Trophoblast cell (in vitro differentiated cells and primary cell): ENCODE data around the gene RHOBTB3.
A peak's percentile ranks its signal among the peaks of the same experiment; 100 is the strongest.

Experiments
- DNase-seq, 2 donors: peaks; one replicate each; pipeline ENCODE4 v3.0.0-alpha.2; 2016
- H2AFZ ChIP-seq: 2 replicates; pipeline ENCODE4 v1.6.1; 2013; ENCODE audit warnings: low read length, moderate library complexity, mild to moderate bottlenecking; ENCODE audit not compliant: insufficient read depth, poor library complexity
- H2AK5ac ChIP-seq: 2 replicates; pipeline ENCODE4 v1.6.1; 2013; ENCODE audit warnings: mild to moderate bottlenecking, low read length
- H2BK120ac ChIP-seq: 2 replicates; pipeline ENCODE4 v1.6.1; 2013; ENCODE audit warnings: low read length, mild to moderate bottlenecking, moderate library complexity; ENCODE audit not compliant: insufficient read depth, poor library complexity
- H2BK12ac ChIP-seq: 2 replicates; pipeline ENCODE4 v1.6.1; 2013; ENCODE audit warnings: mild to moderate bottlenecking, low read length, moderate library complexity
- H2BK5ac ChIP-seq: 2 replicates; pipeline ENCODE4 v1.6.1; 2013; ENCODE audit warnings: low read length, low read depth, moderate library complexity, mild to moderate bottlenecking; ENCODE audit not compliant: poor library complexity
- H3K14ac ChIP-seq: 2 replicates; pipeline ENCODE4 v1.6.1; 2013; ENCODE audit warnings: mild to moderate bottlenecking, low read length
- H3K18ac ChIP-seq: 2 replicates; pipeline ENCODE4 v1.6.1; 2013; ENCODE audit warnings: mild to moderate bottlenecking, low read length
- H3K23ac ChIP-seq: 2 replicates; pipeline ENCODE4 v1.6.1; 2013; ENCODE audit warnings: low read length
- H3K27ac ChIP-seq: 2 replicates; pipeline ENCODE4 v1.5.1; 2013; ENCODE audit warnings: low read depth, mild to moderate bottlenecking, inconsistent platforms, low read length, moderate library complexity
- H3K27me3 ChIP-seq: 2 replicates; pipeline ENCODE4 v1.6.1; 2013; ENCODE audit warnings: inconsistent platforms, mild to moderate bottlenecking, low read length, moderate library complexity; ENCODE audit not compliant: insufficient read depth
- H3K36me3 ChIP-seq, 2 experiments: 1 replicate in 1 of 2; 2 replicates in 1 of 2; pipeline ENCODE4 v1.6.1; 2013; ENCODE audit warnings: low read length in 2 of 2, mild to moderate bottlenecking in 2 of 2, moderate library complexity in 1 of 2; ENCODE audit not compliant: insufficient read depth in 2 of 2, control insufficient read depth in 1 of 2
- H3K4ac ChIP-seq: 2 replicates; pipeline ENCODE4 v1.6.1; 2013; ENCODE audit warnings: low read depth, mild to moderate bottlenecking, low read length, moderate library complexity
- H3K4me1 ChIP-seq, 2 experiments: 1 replicate in 1 of 2; 2 replicates in 1 of 2; pipeline ENCODE4 v1.6.1; 2013; ENCODE audit warnings: low read length in 2 of 2, mild to moderate bottlenecking in 2 of 2, moderate library complexity in 1 of 2; ENCODE audit not compliant: insufficient read depth in 2 of 2, control insufficient read depth in 1 of 2
- H3K4me2 ChIP-seq: 2 replicates; pipeline ENCODE4 v1.6.1; 2013; ENCODE audit warnings: inconsistent platforms, mild to moderate bottlenecking, low read length, moderate library complexity
- H3K4me3 ChIP-seq: 2 replicates; pipeline ENCODE4 v1.5.1; 2013; ENCODE audit warnings: mild to moderate bottlenecking, low read depth, low read length, inconsistent platforms
- H3K79me1 ChIP-seq: one replicate; pipeline ENCODE4 v1.6.1; 2013; ENCODE audit warnings: low read length
- H3K79me2 ChIP-seq: 2 replicates; pipeline ENCODE4 v1.6.1; 2013; ENCODE audit warnings: low read length, mild to moderate bottlenecking; ENCODE audit not compliant: control insufficient read depth, insufficient read depth, poor library complexity
- H3K9ac ChIP-seq: 2 replicates; pipeline ENCODE4 v1.6.1; 2013; ENCODE audit warnings: mild to moderate bottlenecking, low read length
- H3K9me3 ChIP-seq: 2 replicates; pipeline ENCODE4 v1.6.1; 2013; ENCODE audit warnings: low read depth, mild to moderate bottlenecking, control low read depth, inconsistent platforms, low read length; ENCODE audit not compliant: insufficient read depth
- H4K12ac ChIP-seq: 2 replicates; pipeline ENCODE4 v1.6.1; 2013; ENCODE audit warnings: low read depth, mild to moderate bottlenecking, low read length, moderate library complexity
- H4K8ac ChIP-seq: 2 replicates; pipeline ENCODE4 v1.6.1; 2013; ENCODE audit warnings: low read depth, mild to moderate bottlenecking, low read length, moderate library complexity
- H4K91ac ChIP-seq: one replicate; pipeline ENCODE4 v1.6.1; 2013; ENCODE audit warnings: low read depth, mild to moderate bottlenecking, low read length, moderate library complexity
- WGBS: extraction: QIAGEN DNeasy Blood & Tissue Kit; methylation state at CpG from one replicate; pipeline ENCODE4 v1.1.7; 2013; ENCODE audit warnings: missing lambda C conversion rate; ENCODE audit not compliant: insufficient read length, insufficient coverage; ENCODE audit errors: extremely low coverage; 5-methylcytosine and 5-hydroxymethylcytosine counted together

RHOBTB3 gene

DNA sequence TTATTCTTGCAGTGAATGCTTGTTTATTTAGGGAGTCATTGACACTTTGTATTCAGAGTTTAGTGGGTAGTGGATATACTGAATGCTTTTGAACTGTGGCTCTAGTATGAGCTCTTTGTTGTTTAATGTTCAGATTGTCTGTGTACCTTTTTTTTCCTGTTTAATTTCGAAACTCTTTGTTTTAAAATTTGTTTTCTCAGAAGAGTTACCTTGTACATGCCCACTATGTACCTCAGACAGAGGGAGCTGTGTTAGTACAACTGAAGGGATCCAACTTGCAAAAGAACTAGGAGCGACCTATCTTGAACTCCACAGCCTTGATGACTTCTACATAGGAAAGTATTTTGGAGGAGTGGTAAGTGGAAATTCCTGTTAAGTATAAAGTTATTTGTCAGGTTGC, 17.0 kb downstream of the RHOBTB3 start:
- Histone ChIP-seq H2AFZ (no peak overlapping the region), H3K4me3 (no peak overlapping the region), H3K79me2 (no peaks in the 10 kb centered on the region), H4K91ac (no peak overlapping the region), H3K4me2 (no peak overlapping the region), H4K12ac (no peak overlapping the region), H2BK12ac (no peak overlapping the region), H3K36me3 (peaks cover 29 to 56% of the 10 kb centered on the region in 2 experiments), H3K9me3 (no peaks in the 10 kb centered on the region), H3K23ac (no peak overlapping the region), H4K8ac (no peak overlapping the region), H3K4me1 (peaks cover 0 to 2% of the 10 kb centered on the region in 2 experiments), H3K4ac (no peak overlapping the region), H3K14ac (no peak overlapping the region), H3K79me1 (no peaks in the 10 kb centered on the region), H3K27ac (no peak overlapping the region), H3K9ac (no peak overlapping the region), H2BK120ac (no peak overlapping the region), H2AK5ac (no peak overlapping the region), H2BK5ac (no peak overlapping the region), H3K18ac (no peak overlapping the region), H3K27me3 (no peaks in the 10 kb centered on the region)
- DNase-seq: no peak
- WGBS: no CpG with 5 or more reads among the region's 2 CpGs

DNA sequence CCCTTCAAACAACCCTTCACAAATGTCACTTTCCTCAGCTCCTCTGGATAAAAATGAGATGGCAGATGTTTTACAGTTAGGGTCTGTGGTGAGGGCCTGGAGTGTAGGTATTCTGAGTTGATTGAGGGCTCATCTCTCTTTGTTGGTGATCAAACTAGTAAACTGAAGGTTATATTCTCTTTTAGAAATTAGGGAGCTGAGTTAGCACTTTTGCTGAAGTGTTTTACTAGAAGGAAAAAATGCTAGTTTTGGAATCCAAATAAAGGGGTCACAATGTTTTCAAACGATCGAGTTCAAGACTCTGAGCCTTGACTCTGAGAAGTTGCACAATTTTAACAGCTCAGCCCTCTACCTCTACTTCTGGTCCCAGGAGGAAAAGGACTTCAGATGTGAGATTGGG, 23.4 kb downstream of the RHOBTB3 start:
- WGBS: no CpG with 5 or more reads among the region's 2 CpGs
- no peak overlapping the region for H4K12ac ChIP-seq

DNA sequence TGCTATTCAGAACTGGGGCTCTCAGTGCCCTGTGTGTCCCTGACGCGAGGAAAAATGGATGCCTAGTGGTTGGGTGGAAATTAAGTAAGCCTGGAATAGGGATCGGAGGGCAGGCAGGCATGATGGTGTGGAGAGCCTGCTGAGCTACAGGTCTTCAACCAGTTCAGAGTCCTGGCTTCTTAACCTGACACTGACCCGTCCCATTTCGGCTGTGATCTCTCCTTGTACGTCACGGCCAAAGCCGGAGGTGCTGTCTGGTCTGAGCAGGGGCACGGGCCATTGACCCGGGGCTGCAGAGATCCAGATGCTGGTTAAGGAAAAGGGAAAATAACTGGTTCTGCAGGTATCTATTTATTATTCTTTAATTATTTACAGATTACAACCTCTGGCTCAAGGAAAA, 27.9 kb downstream of the RHOBTB3 start:
- peak; percentile 31 to 45 for DNase-seq
- H2BK120ac ChIP-seq: no peak overlapping the region
- H2AFZ ChIP-seq: peak overlapping the region; percentile 39
- peaks cover 8 to 15% of the 10 kb centered on the region in 2 experiments for H3K4me1 ChIP-seq
- H4K12ac ChIP-seq: no peak overlapping the region
- no CpG with 5 or more reads among the region's 10 CpGs for WGBS
- H3K4ac ChIP-seq: no peak overlapping the region
- H3K79me1 ChIP-seq: no peaks in the 10 kb centered on the region
- H4K8ac ChIP-seq: peak overlapping the region; percentile 1
- no peak overlapping the region for H2AK5ac ChIP-seq
- no peaks in the 10 kb centered on the region for H3K9me3 ChIP-seq
- H3K4me3 ChIP-seq: no peak overlapping the region
- H4K91ac ChIP-seq: no peak overlapping the region
- H3K27me3 ChIP-seq: no peaks in the 10 kb centered on the region
- H3K79me2 ChIP-seq: peaks cover 8% of the 10 kb centered on the region
- H3K27ac ChIP-seq: peak overlapping the region; percentile 14
- H3K14ac ChIP-seq: no peak overlapping the region
- H3K9ac ChIP-seq: no peak overlapping the region
- H2BK5ac ChIP-seq: no peak overlapping the region
- H3K4me2 ChIP-seq: no peak overlapping the region
- H2BK12ac ChIP-seq: no peak overlapping the region
- no peak overlapping the region for H3K23ac ChIP-seq
- no peak overlapping the region for H3K18ac ChIP-seq
- H3K36me3 ChIP-seq: peaks cover 22 to 36% of the 10 kb centered on the region in 2 experiments

More for the DNA sequence above, 23.4 kb downstream of the RHOBTB3 start:
- Histone ChIP-seq H3K36me3 (peaks cover 30 to 50% of the 10 kb centered on the region in 2 experiments), H4K91ac (no peak overlapping the region), H3K23ac (no peak overlapping the region), H3K4me3 (no peak overlapping the region), H3K27me3 (no peaks in the 10 kb centered on the region), H3K18ac (no peak overlapping the region), H2BK120ac (no peak overlapping the region), H2BK5ac (no peak overlapping the region), H3K79me2 (peaks cover 6% of the 10 kb centered on the region), H3K4ac (no peak overlapping the region), H3K9me3 (no peaks in the 10 kb centered on the region), H3K14ac (no peak overlapping the region), H3K4me2 (no peak overlapping the region), H3K9ac (no peak overlapping the region), H3K79me1 (no peaks in the 10 kb centered on the region), H3K27ac (no peak overlapping the region), H2BK12ac (no peak overlapping the region), H3K4me1 (peaks cover 8 to 9% of the 10 kb centered on the region in 2 experiments), H2AFZ (no peak overlapping the region), H4K8ac (no peak overlapping the region), H2AK5ac (no peak overlapping the region)
- DNase-seq: no peak

DNA sequence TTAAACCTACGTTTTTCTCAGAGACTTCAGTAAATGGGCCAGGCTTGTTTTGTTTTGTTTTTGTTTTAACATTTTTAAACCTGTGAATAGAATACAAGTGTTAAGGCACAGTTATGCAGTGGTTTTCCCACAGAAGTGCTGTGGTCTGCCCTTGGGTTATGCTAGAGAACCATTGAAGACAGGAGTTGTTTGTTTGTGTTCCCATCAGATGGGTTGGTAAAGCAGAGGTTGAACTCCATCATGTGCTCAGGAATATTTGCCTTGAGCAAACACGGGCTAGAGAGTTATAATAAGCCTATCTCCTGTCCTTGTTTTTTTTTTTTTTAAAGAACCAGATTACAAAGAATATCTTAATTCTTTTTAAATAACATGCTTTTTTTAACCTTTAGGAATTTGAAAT, 28.5 kb downstream of the RHOBTB3 start:
- Histone ChIP-seq H3K18ac (no peak overlapping the region), H3K9ac (no peak overlapping the region), H3K79me1 (no peaks in the 10 kb centered on the region), H4K12ac (no peak overlapping the region), H2BK12ac (no peak overlapping the region), H2BK5ac (no peak overlapping the region), H3K9me3 (no peaks in the 10 kb centered on the region), H3K4me1 (peaks cover 8 to 15% of the 10 kb centered on the region in 2 experiments), H2BK120ac (no peak overlapping the region), H3K79me2 (peaks cover 8% of the 10 kb centered on the region), H3K4ac (no peak overlapping the region), H2AFZ (no peak overlapping the region), H2AK5ac (no peak overlapping the region), H3K23ac (no peak overlapping the region), H4K8ac (no peak overlapping the region), H3K27me3 (no peaks in the 10 kb centered on the region), H3K36me3 (peaks cover 20 to 31% of the 10 kb centered on the region in 2 experiments), H3K4me3 (no peak overlapping the region), H3K27ac (no peak overlapping the region), H4K91ac (no peak overlapping the region), H3K4me2 (no peak overlapping the region), H3K14ac (no peak overlapping the region)
- no CpG with 5 or more reads among the region's 2 CpGs for WGBS
- DNase-seq: no peak
